GM12878 (cell line): ENCODE measurements around the gene SLC27A5.

Source experiments
- CEBPB ChIP-seq, 2 experiments: fragments of 150-350 bp in 1 of 2; IDR thresholded peaks; 2 replicates each; pipeline ENCODE4 v1.6.1; 2012 to 2014; ENCODE audit warnings: low read depth in 2 of 2, low read length in 2 of 2, borderline replicate concordance in 1 of 2, inconsistent platforms in 1 of 2
- CTCF ChIP-seq, 3 experiments: IDR thresholded peaks in 2 of 3; conservative IDR thresholded peaks in 1 of 3; 2 replicates each; pipeline ENCODE4 v1.5.1; 2011; ENCODE audit warnings: low read depth in 3 of 3, low read length in 3 of 3, mild to moderate bottlenecking in 3 of 3, control low read depth in 2 of 3, moderate library complexity in 2 of 3, inconsistent platforms in 1 of 3, mixed read lengths in 1 of 3; ENCODE audit not compliant: control insufficient read depth in 2 of 3, insufficient read depth in 1 of 3; ENCODE audit errors: extremely low read depth in 1 of 3
- EZH2 ChIP-seq: IDR thresholded peaks from 2 replicates; pipeline ENCODE4 v1.6.1; 2012; ENCODE audit warnings: low read depth, mild to moderate bottlenecking, control low read depth, inconsistent platforms, low read length, borderline replicate concordance; ENCODE audit not compliant: control insufficient read depth
- FOXM1 ChIP-seq: IDR thresholded peaks from 2 replicates; pipeline ENCODE4 v1.6.1; 2012; ENCODE audit warnings: low read depth, mild to moderate bottlenecking, inconsistent platforms, low read length, moderate library complexity
- GATAD2B ChIP-seq: fragments of 450-650 bp; conservative IDR thresholded peaks from 2 replicates; pipeline ENCODE4 v1.6.1; 2017; ENCODE audit warnings: low read depth, mild to moderate bottlenecking, moderate library complexity
- SP1 ChIP-seq: IDR thresholded peaks from one replicate; pipeline ENCODE4 v1.6.1; 2011; ENCODE audit warnings: low read depth, low read length
- TCF7 ChIP-seq: IDR thresholded peaks from 2 replicates; pipeline ENCODE4 v1.6.1; 2014; ENCODE audit warnings: antibody characterized with exemption, borderline replicate concordance

DNA sequence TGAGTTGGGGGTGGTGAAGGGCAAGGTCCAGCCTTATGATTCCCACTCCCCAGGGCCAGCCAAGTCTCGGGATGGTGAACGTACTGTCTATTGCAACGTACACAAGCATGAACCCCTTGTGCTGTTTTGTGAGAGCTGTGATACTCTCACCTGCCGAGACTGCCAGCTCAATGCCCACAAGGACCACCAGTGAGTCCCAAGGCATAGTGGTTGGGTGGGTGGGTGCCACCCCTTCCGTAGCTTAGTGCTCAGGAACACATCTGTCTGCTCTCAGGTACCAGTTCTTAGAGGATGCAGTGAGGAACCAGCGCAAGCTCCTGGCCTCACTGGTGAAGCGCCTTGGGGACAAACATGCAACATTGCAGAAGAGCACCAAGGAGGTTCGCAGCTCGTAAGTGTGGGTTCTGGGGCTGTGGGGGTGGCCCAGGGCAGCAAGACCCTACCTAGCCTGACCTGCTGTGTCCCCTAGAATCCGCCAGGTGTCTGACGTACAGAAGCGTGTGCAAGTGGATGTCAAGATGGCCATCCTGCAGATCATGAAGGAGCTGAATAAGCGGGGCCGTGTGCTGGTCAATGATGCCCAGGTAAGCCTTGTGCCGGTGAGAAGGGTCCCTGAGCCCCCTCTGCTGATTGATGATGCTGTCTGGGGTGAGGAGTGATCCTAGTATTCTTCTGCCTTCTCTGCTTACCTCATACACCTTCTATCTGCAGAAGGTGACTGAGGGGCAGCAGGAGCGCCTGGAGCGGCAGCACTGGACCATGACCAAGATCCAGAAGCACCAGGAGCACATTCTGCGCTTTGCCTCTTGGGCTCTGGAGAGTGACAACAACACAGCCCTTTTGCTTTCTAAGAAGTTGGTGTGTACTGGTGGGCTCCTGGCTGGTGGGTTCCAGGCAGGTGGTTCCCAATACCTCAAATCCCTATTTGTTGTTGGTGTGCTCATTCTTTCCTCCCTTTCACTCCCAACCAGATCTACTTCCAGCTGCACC lies 35.8 kb upstream of the SLC27A5 start:
- TF ChIP-seq EZH2 (no peak), CTCF (IDR thresholded peaks at IDR 0.05 in 2 of 3, conservative IDR thresholded peaks at IDR 0.05 in 1 of 3; ENCODE audit: control insufficient read depth in 2 of 3, extremely low read depth in 1 of 3, insufficient read depth in 1 of 3, low read depth in 3 of 3, low read length in 3 of 3) (no peak), TCF7 (no peak), FOXM1 (no peak), GATAD2B (no peak), CEBPB (IDR thresholded peaks at IDR 0.05; ENCODE audit: borderline replicate concordance in 1 of 2, low read depth in 2 of 2, low read length in 2 of 2) (no peak), SP1 (no peak)
